GM19240 (cell line): ENCODE measurements around the gene SNCAIP.
A peak's percentile ranks its signal among the peaks of the same experiment; 100 is the strongest.

ENCODE experiments used
- DNase-seq: peaks from one replicate; pipeline ENCODE4 v3.0.0; 2011; ENCODE audit warnings: low spot score; ENCODE audit not compliant: insufficient read length

SNCAIP gene

GRCh38 chr5:122394284-122394930 lies 82.4 kb downstream of the SNCAIP start:
- DNase-seq = no peak

- no peak for DNase-seq
Measured at GRCh38 chr5:122398016-122398415, 86.0 kb downstream of the SNCAIP start.

GRCh38 chr5:122400341-122400740 lies 88.3 kb downstream of the SNCAIP start:
- DNase-seq = no peak

- no peak for DNase-seq
Measured at GRCh38 chr5:122400938-122401337, 88.9 kb downstream of the SNCAIP start.

- DNase-seq = no peak
Measured at GRCh38 chr5:122401976-122402725, 90.1 kb downstream of the SNCAIP start.

- DNase-seq = no peak
Measured at GRCh38 chr5:122402955-122403685, 91.1 kb downstream of the SNCAIP start.

- no peak for DNase-seq
Measured at GRCh38 chr5:122404018-122404417, 92.0 kb downstream of the SNCAIP start.

GRCh38 chr5:122404653-122405362 lies 92.8 kb downstream of the SNCAIP start:
- DNase-seq = no peak

- DNase-seq = no peak
Measured at GRCh38 chr5:122405751-122406150, 93.7 kb downstream of the SNCAIP start.

- DNase-seq = no peak
Measured at GRCh38 chr5:122406181-122406580, 94.1 kb downstream of the SNCAIP start.

GRCh38 chr5:122408592-122409224 lies 96.7 kb downstream of the SNCAIP start:
- DNase-seq = no peak

GRCh38 chr5:122412966-122413365 lies 100.9 kb downstream of the SNCAIP start:
- DNase-seq = no peak

GRCh38 chr5:122413722-122414121 lies 101.7 kb downstream of the SNCAIP start:
- DNase-seq = no peak

GRCh38 chr5:122415030-122415800 lies 103.2 kb downstream of the SNCAIP start:
- DNase-seq = peak; percentile 8

GRCh38 chr5:122415801-122416120 lies 103.7 kb downstream of the SNCAIP start:
- no peak for DNase-seq

- DNase-seq = no peak
Measured at GRCh38 chr5:122419142-122419894, 107.3 kb downstream of the SNCAIP start.

- no peak for DNase-seq
Measured at GRCh38 chr5:122420091-122420490, 108.1 kb downstream of the SNCAIP start.

GRCh38 chr5:122420537-122421236 lies 108.7 kb downstream of the SNCAIP start:
- DNase-seq = no peak

- DNase-seq = peak; percentile 5
Measured at GRCh38 chr5:122421374-122422079, 109.5 kb downstream of the SNCAIP start.
